ENCODE results near the gene BICC1. TPM values are rescaled to one million over a fixed set of nuclear protein-coding genes. Genes with fewer than 3 reads are reported as not detected.

The BICC1 gene
- total RNA-seq, 1 experiment from 2014 or later = 118 TPM

DNA sequence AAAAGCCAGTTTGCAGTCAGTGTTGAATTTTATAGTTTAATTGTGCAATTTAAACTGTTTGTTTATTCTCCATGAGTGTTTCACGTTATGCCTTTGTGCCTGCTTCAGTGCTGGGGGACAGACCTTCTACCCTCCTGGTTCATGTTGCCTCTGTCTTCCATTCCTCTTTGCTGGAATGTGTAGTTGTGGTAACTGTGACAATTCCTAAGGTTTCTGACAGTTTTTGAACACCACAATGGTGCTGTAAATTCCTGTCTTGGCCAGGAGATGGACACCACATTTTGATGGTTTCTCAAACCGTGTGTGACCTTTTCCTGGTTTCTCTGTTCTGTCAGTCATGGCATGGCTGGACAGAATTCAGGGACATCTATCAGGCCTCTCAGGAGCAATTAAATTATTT lies 201.7 kb downstream of the BICC1 start:
- Mint-ChIP-seq H3K4me1 (ENCODE audit: low read depth, unreplicated experiment) (peaks cover 5% of the 10 kb centered on the region), H3K4me3 (ENCODE audit: unreplicated experiment) (no peak overlapping the region), H3K27ac (ENCODE audit: unreplicated experiment) (no peak overlapping the region), H3K9me3 (ENCODE audit: unreplicated experiment) (peaks cover 16% of the 10 kb centered on the region), H3K36me3 (ENCODE audit: insufficient read depth, unreplicated experiment) (peaks cover 23% of the 10 kb centered on the region), H3K27me3 (ENCODE audit: insufficient read depth, unreplicated experiment) (no peaks in the 10 kb centered on the region)
- no peaks in the 10 kb centered on the region for H3K27me3 ChIP-seq (replicated peaks; ENCODE audit: control insufficient read depth, insufficient read depth, low read length)
- ChIA-PET CTCF (no interaction called here), POLR2A (no interaction called here)
- intact Hi-C loops (cut with micrococcal nuclease; ENCODE audit: unreplicated experiment) = loop anchor here (5.0 kb wide), 1 partner anchor 182 kb away; no protein-coding TSS in a partner anchor
- BruUV-seq (replicated peaks) = no TSS peak
- H3K4me3 ChIP-seq (ENCODE audit: low read depth, low read length) = no peak overlapping the region
- no peaks in the 10 kb centered on the region for H3K36me3 ChIP-seq (ENCODE audit: control insufficient read depth, insufficient read depth, low read length)
- peaks cover 7% of the 10 kb centered on the region for H3K4me1 ChIP-seq
- TF ChIP-seq, protein P1, sequence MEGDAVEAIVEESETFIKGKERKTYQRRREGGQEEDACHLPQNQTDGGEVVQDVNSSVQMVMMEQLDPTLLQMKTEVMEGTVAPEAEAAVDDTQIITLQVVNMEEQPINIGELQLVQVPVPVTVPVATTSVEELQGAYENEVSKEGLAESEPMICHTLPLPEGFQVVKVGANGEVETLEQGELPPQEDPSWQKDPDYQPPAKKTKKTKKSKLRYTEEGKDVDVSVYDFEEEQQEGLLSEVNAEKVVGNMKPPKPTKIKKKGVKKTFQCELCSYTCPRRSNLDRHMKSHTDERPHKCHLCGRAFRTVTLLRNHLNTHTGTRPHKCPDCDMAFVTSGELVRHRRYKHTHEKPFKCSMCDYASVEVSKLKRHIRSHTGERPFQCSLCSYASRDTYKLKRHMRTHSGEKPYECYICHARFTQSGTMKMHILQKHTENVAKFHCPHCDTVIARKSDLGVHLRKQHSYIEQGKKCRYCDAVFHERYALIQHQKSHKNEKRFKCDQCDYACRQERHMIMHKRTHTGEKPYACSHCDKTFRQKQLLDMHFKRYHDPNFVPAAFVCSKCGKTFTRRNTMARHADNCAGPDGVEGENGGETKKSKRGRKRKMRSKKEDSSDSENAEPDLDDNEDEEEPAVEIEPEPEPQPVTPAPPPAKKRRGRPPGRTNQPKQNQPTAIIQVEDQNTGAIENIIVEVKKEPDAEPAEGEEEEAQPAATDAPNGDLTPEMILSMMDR (IDR thresholded peaks at IDR 0.05; ENCODE audit: insufficient read depth in 1 of 2, low read depth in 1 of 2, low read length in 1 of 2, severe bottlenecking in 1 of 2, unreplicated experiment in 1 of 2) = no peak
- no peak for DNase-seq
- no peaks in the 10 kb centered on the region for H3K9me3 ChIP-seq

DNA sequence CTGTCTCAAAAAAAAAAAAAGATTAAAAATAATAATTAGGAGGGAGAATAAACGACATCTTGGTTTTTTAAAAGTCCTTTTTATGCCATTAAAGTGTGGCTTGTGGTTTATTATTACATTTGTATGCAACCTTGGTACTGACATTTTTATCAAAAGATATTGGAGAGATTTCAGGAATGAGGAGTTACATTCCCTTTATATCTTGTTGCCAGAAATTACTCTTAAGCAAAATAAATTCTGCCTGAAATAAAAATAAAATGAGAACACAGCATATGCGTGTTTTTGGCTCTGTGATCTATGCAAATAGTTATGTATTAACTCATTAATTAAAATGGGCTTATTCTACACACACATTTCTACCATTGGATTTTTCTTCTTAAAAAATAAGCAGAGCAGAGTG lies 202.4 kb downstream of the BICC1 start:
- no peaks in the 10 kb centered on the region for H3K36me3 ChIP-seq (ENCODE audit: control insufficient read depth, insufficient read depth, low read length)
- no peak for DNase-seq
- H3K9me3 ChIP-seq = no peaks in the 10 kb centered on the region
- Mint-ChIP-seq H3K4me3 (ENCODE audit: unreplicated experiment) (no peak overlapping the region), H3K27ac (ENCODE audit: unreplicated experiment) (no peak overlapping the region), H3K4me1 (ENCODE audit: low read depth, unreplicated experiment) (peaks cover 8% of the 10 kb centered on the region), H3K36me3 (ENCODE audit: insufficient read depth, unreplicated experiment) (peaks cover 26% of the 10 kb centered on the region), H3K27me3 (ENCODE audit: insufficient read depth, unreplicated experiment) (no peaks in the 10 kb centered on the region), H3K9me3 (ENCODE audit: unreplicated experiment) (peaks cover 22% of the 10 kb centered on the region)
- H3K4me1 ChIP-seq = peaks cover 14% of the 10 kb centered on the region
- intact Hi-C loops (cut with micrococcal nuclease; ENCODE audit: unreplicated experiment) = no loop called here
- no peak overlapping the region for H3K4me3 ChIP-seq (ENCODE audit: low read depth, low read length)
- POLR2A ChIA-PET = no interaction called here
- BruUV-seq (replicated peaks) = no TSS peak
- H3K27me3 ChIP-seq (replicated peaks; ENCODE audit: control insufficient read depth, insufficient read depth, low read length) = no peaks in the 10 kb centered on the region
- CTCF ChIA-PET = no interaction called here
- TF ChIP-seq, protein P1 (IDR thresholded peaks at IDR 0.05; ENCODE audit: insufficient read depth in 1 of 2, low read depth in 1 of 2, low read length in 1 of 2, severe bottlenecking in 1 of 2, unreplicated experiment in 1 of 2) = no peak

DNA sequence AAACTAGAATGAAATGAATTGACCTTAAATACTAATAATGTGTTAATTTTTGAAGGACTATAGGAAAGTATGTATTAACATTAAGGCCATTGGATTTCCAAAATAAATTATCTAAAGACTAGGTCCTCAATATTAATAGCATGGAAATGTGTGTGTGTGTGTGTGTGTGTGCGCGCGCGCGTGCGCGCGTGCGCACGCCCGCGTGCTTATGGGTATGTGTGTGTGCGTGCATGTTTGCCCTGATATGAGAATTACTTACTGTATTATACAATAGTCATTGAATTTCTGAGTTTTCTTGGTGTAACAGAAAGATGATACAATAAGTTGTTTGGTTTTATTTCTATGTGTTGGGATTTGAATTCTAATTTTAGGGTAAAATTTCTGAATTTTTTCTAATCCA lies 205.9 kb downstream of the BICC1 start:
- Mint-ChIP-seq H3K4me3 (ENCODE audit: unreplicated experiment) (no peak overlapping the region), H3K4me1 (ENCODE audit: low read depth, unreplicated experiment) (peaks cover 20% of the 10 kb centered on the region), H3K9me3 (ENCODE audit: unreplicated experiment) (peaks cover 29% of the 10 kb centered on the region), H3K27me3 (ENCODE audit: insufficient read depth, unreplicated experiment) (no peaks in the 10 kb centered on the region), H3K36me3 (ENCODE audit: insufficient read depth, unreplicated experiment) (peaks cover 30% of the 10 kb centered on the region), H3K27ac (ENCODE audit: unreplicated experiment) (no peak overlapping the region)
- Histone ChIP-seq H3K27me3 (replicated peaks; ENCODE audit: control insufficient read depth, insufficient read depth, low read length) (no peaks in the 10 kb centered on the region), H3K4me1 (peaks cover 18% of the 10 kb centered on the region), H3K36me3 (ENCODE audit: control insufficient read depth, insufficient read depth, low read length) (no peaks in the 10 kb centered on the region), H3K9me3 (no peaks in the 10 kb centered on the region), H3K4me3 (ENCODE audit: low read depth, low read length) (no peak overlapping the region)
- DNase-seq = no peak
- ChIA-PET POLR2A (no interaction called here), CTCF (interaction anchor here (1.2 kb wide), 1 partner anchor 77 kb away, joined by 3 read pairs; no protein-coding TSS in a partner anchor)
- intact Hi-C loops (cut with micrococcal nuclease; ENCODE audit: unreplicated experiment) = no loop called here
- no TSS peak for BruUV-seq (replicated peaks)
- TF ChIP-seq, protein P1 (IDR thresholded peaks at IDR 0.05; ENCODE audit: insufficient read depth in 1 of 2, low read depth in 1 of 2, low read length in 1 of 2, severe bottlenecking in 1 of 2, unreplicated experiment in 1 of 2) = no peak
